HG03520 (cell line): Measurements from ENCODE around the gene MAK.
A peak's percentile ranks its signal among the peaks of the same experiment; 100 is the strongest.
"Not testable (repeated sequence)": the region's sequence is repeated elsewhere in the genome, so short reads cannot be mapped to it uniquely, and the experiment has no call there.

Experiments
- ATAC-seq: cut with Tn5 transposase; IDR thresholded peaks from one replicate; pipeline ENCODE4 v1.9.1; 2021; ENCODE audit warnings: mild to moderate bottlenecking, moderate library complexity; ENCODE audit not compliant: unreplicated experiment

MAK gene, protein sequence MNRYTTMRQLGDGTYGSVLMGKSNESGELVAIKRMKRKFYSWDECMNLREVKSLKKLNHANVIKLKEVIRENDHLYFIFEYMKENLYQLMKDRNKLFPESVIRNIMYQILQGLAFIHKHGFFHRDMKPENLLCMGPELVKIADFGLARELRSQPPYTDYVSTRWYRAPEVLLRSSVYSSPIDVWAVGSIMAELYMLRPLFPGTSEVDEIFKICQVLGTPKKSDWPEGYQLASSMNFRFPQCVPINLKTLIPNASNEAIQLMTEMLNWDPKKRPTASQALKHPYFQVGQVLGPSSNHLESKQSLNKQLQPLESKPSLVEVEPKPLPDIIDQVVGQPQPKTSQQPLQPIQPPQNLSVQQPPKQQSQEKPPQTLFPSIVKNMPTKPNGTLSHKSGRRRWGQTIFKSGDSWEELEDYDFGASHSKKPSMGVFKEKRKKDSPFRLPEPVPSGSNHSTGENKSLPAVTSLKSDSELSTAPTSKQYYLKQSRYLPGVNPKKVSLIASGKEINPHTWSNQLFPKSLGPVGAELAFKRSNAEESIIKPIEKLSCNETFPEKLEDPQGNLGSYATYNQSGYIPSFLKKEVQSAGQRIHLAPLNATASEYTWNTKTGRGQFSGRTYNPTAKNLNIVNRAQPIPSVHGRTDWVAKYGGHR

DNA sequence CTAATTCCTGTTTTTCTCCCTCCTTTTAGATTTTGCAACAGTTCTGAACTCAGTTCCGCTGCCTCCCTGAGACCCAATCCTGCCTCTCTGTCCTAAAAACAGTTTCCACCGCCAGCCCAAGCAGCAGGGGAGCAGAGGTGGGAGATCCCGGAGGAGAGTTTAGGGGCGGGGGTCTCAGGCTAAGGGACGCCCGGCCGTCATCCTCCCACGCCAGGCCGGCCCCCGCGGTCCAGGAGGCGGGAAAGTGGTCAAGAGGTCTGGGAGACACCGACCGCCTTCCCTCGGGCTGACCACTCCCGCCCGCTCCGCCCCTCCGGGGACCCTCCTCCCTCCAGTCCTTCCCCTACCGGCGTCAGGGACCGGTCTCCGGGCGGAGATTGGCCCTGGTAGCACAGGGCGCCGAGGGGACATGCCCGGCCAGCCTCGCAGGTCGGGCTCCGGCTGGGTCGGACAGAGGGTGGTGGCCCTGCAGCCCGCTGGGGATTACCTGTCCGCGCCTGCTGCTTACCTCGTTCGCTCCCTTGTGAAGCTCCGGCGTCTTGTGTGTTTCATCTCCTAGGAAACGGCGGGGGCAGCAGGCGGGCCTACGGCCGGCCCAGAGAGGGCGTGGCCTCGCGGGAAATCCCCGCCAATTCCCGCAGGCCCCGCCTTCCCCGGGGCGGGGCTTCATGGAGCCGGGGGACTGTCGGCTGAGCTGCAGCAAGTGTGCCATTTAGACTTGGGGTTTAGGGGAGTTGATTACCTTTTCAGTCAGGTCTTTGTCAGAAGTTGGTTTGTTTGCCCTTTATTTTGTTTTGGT, at the start of gene MAK:
Gene MAK (minus strand): TSS at position 545 of the 799 bp plus-strand sequence. CDS start 7,891 bp downstream, outside the sequence.
- ATAC-seq, result peak; percentile 78

DNA sequence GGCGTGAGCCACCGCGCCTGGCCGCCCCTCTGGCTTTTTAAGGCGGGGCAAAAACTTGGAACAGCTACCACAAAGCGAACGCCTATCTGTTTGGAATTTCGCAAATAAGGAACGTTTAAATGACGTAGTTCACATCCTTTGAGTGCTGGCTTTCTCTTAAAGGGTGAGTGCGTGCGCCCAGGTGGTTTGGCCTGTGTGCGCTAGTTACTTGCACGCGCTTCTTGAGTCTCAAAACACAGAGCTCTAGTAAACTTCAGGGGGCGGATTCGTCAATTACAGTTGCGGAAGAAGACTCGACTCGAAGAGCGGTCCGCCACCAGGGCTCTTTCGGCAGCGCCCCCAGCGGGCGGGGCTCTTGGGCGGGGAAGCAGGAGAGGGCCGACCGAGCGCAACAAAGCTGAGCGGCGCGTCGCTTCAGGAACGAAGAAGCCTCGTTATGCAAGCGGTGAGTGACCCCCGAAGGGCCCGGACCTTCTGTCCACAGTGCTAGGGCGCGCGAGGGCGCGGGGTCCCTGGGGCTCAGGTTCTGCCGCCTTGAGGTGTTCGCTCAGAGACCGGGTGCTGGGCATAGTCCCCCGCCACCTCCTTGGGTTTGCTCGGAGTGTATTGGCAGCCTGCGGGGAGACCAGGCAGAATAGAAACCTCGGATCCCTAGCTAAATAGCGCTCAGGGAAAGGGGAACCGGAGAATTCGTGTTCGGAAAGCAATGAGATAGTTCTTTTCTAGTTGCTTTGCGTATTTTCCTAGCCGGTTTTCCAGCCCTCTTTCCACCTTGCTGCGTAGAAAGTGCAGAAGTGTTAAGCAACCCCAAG, 48.6 kb upstream of the MAK start, which contains the start of gene SYCP2L:
Gene SYCP2L (plus strand): TSS at position 362 of the 812 bp plus-strand sequence. CDS start 75 bp downstream, at position 437.
- ATAC-seq, result no peak

DNA sequence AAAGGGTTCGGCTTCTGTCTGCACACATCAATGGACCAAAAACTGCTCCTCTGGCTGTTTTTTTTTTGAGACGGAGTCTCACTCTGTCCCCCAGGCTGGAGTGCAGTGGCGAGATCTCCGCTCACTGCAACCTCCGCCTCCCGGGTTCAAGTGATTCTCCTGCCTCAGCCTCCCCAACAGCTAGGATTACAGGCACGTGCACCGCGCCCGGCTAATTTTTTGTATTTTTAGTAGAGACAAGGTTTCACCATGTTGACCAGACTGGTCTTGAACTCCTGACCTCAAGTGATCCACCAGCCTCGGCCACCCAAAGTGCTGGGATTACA, 48.0 kb upstream of the MAK start:
- not testable (repeated sequence) for ATAC-seq

DNA sequence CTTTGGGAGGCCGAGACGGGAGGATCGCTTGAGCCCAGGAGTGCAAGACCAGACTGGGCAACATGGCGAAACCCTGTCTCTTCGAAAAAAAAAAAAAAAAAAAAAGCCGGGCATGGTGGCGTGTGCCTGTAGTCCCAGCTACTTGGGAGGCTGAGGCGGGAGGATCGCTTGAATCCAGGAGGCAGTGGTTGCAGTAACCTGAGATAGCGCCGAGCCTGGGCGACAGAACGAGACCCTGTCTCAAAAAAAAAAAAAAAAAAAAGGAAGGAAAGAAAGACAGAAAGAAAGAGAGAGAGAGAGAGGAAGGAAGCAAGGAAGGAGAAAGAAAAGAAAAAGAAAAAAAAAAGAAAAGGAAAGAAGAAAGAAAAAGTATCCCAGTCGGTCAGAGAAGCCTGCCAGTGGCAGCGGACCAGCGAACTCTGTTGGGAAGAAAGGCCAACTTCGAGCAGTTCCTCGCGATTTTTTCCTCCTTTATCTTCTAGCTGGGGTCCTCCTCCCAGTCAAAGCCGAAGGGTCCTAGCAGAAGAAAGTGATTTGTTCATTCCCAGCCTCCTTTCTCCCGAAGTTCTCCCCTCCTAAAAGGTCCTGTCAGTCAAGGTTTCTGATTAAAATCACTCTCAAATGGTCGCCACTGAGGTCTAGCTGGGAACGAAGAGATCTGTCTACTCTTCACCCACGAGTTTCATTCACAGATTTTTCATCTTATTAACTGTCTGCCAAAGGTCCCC, 46.1 kb upstream of the MAK start:
- ATAC-seq, result no peak

DNA sequence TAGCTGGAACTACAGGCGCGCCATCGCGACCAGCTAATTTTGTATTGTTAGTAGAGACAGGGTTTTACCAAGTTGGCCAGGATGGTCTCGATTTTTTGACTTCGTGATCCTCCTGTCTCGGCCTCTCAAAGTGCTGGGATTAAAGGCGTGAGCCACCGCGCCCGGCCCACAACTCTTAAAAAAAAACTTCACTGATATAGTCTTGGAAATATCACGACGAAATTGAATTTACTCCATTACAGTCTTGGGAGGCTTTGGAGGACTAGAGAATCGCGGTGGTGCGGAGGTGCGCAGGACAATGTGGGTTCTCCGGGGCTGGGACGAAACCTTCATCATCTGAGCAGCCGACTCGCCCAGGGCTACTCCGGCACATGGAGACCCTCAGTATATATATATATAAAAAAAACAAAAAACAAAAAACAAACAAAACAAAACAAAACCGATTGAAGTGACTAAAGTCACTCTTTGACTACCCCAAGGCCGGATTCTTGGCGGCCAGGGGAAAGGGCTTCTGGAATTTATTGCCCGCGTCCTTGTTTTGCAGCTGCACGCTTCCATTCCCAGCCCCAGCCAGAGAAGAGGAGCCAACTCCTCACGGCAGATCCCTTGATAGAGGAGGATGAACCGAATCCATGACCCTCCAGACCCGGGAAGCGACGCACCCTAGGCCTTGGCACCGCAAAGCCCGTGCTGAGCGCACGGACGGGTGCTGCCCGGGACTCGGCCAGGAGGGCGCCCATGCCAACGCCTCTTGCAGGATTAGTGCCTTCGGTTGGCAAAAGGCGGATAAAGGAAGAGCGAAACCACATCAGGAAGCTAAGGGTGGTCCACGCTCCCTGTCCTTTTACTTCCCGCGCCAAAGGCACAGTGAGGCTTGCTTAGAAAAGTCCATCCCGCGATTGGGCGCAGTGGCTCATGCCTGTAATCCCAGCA, 45.2 kb upstream of the MAK start:
- no peak for ATAC-seq

DNA sequence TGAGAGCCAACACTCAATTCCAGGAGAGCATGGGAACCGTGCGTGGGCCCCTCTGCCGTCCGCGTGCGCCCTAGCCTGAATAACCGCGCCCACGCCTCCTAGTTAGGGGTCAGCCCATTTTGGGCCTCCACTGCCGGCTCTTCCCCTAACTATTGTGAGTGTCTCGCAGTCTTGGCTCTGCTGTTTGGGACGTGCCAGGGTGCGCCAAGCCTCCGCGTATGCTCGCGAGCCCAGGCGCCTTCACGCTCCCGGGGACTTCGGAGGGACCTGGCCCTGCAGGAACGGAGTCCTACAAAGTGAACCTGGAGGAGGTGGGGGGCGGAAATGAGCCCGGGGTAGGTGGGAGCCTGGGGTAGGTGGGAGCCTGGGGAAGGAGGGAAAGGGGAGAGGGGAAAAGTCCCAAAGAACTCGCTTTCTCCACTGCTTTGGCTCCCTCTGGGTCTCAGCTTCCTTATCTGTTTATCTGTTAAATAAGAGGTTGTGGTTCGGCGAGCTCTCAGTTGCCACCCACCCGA, 44.4 kb upstream of the MAK start:
- no peak for ATAC-seq

DNA sequence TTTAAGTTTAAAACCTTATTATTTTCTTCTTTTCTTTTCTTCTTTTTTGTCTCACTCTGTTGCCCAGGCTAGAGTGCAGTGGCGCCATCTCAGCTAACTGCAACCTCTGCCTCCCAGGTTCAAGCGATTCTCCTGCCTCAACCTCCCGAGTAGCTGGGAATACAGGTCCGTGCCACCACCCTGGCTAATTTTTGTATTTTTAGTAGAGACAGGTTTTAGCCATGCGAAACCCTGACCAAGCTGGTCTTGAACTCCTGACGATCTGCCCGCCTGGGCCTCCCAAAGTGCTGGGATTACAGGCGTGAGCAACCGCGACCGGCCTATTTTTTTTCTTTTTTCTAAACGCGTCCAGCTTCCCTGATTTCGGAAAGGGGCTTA, 43.9 kb upstream of the MAK start:
- ATAC-seq, result not testable (repeated sequence)

DNA sequence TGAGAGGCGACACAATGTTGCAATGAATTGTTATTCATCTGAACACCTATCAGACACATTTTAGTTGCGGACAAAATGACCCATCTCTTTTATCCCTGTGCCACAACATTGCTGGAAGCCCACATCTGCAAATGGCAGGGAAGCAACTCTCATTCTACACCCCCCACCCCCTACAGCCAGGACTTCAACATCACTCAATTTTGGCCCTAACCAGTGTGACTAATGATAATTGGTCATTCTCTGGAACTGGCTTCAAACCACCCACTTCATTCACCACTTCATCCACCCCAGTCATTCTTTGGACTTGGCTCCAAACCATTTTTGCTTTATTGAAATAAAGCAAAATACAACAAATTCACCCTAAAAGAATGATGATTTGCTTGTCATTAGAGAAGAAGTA, 42.0 kb upstream of the MAK start:
- no peak for ATAC-seq

DNA sequence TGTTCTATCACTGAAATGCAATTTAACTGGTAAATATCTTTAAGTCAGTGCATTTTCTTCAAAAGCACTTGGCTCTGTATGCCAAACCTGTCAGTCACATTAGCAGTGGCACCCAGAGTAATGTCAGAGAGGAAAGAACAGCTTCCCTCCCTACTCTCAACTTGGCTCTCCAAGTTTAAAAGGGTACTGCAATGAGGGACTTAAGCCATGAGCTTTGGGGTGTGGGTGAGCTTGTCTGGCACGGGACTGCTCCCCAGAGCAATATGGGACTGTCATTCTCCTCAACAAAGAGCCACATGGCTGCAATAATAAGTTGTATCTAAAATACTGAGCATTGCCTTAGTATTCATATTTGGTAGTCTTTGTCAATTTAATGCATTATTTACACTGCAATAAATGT, 39.5 kb upstream of the MAK start:
- ATAC-seq, result no peak

DNA sequence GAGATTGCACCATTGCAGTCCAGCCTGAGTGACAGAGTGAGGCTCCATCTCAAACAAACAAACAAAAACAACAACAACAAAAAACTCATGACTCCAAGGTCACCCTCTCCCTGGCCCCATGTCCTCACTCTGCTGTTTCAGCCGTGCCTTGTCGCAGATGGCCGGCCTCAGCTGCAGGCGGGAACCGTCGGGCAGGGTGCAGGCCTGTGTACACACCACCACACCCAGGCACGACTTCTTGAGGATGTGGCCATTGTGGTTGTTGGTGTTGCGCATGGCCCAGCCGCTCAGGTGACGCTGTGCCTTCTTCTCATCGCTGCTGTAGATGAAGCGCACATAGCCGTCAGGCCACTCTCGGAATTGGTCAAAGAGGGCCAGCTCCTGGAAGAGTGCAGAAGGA, 38.7 kb upstream of the MAK start:
- no peak for ATAC-seq

DNA sequence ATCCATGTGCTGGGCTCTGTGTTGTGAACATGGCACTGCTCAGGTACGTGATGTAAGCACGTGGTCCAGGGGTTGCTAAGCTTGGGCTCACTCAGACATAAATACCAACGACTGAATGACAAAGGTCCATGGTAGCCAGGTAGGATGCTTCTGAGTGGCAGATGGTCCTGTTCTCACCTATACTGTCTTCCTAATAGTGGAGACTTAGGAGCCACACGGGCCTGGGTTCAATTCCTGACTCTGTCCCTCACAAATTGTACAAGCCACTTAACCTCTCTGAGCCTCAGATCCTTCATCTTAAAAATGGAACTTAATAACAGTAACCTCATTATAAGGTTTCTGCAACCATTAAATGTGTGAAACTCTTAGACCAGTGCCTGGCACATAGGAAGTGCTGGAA, 36.7 kb upstream of the MAK start:
- ATAC-seq, result no peak

DNA sequence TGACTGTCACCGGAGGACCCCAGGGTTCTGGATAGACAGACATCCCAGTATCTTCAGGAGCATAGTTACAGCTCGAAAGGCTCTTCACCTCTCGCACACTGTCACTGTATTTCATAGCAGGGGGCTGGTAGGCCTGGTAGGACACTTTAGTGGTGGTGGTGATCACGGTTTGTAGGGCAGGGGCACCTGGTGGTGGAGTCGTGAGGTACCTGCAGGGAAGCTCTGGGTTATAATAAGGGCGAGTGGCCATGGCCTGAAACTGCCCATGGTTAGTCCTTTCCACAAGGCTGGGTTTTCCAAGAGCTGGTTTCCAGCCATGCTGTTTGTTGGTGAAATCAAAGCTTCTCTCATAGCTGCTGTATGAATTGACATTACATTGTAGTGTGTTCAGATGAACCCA, 35.9 kb upstream of the MAK start:
- ATAC-seq, result no peak

DNA sequence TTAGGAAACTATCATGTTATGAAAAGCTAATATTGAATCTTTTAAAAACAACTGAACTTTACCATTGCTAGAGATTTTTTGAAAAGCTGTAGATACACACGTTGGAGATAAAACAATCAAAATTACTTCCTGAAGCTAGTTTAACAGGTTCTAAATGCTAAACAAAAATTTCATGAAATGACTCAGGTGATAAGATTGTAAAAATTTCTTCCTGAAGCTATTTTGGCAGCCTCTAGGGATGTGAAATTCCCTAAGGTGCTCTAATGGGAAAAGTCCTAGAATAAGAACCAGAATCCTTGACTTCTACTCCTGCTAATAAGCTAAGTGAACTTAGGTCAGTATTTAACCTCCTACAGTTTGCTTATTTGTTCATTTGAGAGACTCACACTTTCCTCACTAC, 35.0 kb upstream of the MAK start:
- ATAC-seq, result no peak

DNA sequence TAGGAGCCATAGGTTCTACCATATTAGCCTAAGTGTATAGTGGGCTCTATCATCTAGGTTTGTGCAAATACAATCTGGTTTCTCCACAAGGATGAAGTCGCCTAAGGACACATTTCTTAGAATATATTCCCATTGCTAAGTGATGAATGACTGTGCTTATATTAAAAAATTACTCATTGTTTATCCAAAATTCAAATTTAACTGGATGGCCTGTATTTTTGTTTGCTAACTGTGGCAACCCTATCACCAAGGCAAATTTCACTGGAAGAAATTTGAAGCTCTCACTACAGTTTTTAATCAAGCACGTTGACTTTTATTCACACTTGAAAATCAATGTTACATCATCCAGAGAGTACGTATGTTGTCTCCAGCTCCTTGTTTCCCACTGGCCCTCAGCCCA, 29.6 kb upstream of the MAK start:
- ATAC-seq, result no peak

DNA sequence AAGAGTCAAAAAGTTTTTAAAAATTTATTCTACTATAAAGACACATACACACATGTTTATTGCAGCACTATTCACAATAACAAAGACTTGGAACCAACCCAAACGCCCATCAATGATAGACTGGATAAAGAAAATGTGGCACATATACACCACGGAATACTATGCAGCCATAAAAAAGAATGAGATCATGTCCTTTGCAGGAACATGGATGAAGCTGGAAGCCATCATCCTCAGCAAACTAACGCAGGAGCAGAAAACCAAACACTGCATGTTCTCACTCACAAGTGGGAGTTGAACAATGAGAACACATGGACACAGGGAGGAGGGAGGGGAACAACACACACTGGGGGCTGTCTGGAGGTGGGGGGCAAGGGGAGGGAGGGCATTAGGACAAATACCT, 28.4 kb upstream of the MAK start:
- not testable (repeated sequence) for ATAC-seq

DNA sequence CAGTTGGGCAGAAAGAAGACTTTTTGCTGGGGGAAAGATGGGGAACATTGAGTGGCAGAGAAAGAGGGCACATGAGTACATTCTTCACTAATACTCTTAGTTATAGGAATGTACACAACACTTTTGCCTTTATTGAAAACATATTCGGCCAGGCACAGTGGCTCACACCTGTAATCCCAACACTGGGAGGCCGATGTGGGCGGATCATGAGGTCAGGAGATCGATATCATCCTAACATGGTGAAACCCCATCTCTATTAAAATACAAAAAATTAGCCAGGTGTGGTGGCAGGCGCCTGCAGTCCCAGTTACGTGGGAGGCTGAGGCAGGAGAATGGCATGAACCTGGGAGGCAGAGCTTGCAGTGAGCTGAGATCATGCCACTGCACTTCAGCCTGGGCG, 24.7 kb upstream of the MAK start:
- ATAC-seq, result not testable (repeated sequence)

DNA sequence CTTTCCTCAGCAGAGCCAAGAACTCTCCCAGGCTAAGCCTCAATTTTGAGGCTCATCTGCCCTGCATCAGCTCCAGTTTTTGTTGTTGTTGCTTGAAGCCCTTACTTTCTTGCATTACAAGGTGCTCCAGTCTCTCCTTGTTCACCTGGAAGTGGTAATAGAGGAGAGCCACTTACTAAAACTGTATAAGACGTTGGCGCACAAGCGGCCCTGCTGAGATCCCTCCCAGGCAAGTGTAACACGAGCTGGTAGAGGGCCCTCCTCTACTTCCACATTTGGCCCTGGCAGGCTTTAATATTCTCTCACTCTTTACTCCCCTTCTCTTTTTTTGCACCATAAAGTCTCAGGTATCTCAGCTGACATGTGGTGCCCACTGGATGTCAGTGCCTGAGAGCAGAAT, 24.0 kb upstream of the MAK start:
- ATAC-seq, result no peak

DNA sequence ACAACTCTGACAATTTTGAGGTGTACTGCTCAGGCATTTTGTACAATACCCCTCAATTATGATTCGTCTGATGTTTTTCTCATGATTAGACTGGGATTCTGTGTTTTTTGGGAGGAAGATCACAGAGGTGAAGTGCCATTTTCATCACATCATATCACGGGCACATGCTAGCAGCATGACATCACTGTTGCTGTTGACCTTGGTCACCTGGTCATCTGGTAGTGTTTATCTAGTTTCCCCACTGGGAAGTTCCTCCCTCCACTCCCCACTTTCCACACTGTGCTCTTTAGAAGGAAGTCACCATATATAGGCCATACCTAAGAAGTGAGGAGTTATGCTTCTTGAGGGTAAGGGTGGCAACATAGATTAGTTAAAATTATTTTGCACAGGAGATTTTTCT, 22.7 kb upstream of the MAK start:
- ATAC-seq, result no peak

DNA sequence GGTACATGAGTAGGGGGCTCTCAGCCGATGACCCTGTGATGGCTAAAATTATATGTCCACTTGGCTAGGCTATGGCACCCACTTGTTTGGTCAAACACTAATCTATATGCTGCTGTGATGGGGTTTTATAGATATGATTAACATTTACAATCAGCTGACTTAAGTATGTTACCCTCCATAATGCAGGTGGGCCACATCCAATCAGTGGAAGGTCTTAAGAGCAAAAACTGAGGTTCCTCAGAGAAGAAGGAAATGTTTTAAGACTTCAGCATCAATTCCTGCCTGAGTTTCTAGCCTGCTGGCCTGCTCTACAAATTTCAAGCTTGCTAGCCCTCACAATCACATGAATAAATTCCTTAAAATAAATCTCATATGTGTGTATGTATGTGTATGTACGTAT, 18.9 kb upstream of the MAK start:
- ATAC-seq, result no peak
